GM12892 (cell line): ENCODE data around the gene YBX3. TPM values are rescaled to one million over a fixed set of nuclear protein-coding genes. Genes with fewer than 3 reads are reported as not detected.
"Not testable (repeated sequence)": the region's sequence is repeated elsewhere in the genome, so short reads cannot be mapped to it uniquely, and the experiment has no call there.

ENCODE experiments used
- DNase-seq: peaks from one replicate; pipeline ENCODE4 v3.0.0; 2011; ENCODE audit not compliant: insufficient read length
- FAIRE-seq: peaks from 2 replicates; lab custom pipeline; 2011; peaks lifted over from hg19 to GRCh38; lab: Jason Lieb, UNC
- POLR2A ChIP-seq: IDR thresholded peaks from 2 replicates; pipeline ENCODE4 v1.6.1; 2011; ENCODE audit warnings: low read depth, low read length, control low read depth
- POLR2AphosphoS5 ChIP-seq: IDR thresholded peaks from 2 replicates; pipeline ENCODE4 v1.6.1; 2011; ENCODE audit warnings: low read depth, low read length, control low read depth
- TAF1 ChIP-seq: IDR thresholded peaks from 2 replicates; pipeline ENCODE4 v1.6.1; 2011; ENCODE audit warnings: low read depth, mild to moderate bottlenecking, control low read depth, low read length, borderline replicate concordance
- polyA plus RNA-seq: library from polyadenylated mRNA; unstranded; fragments of >200 nt; gene quantifications from one replicate; pipeline ENCODE4 v1.2.1, GENCODE V29; 2012; ENCODE audit warnings: missing spikeins, inconsistent platforms; ENCODE audit not compliant: missing spikeins

Gene YBX3
- 158 TPM for polyA plus RNA-seq

DNA sequence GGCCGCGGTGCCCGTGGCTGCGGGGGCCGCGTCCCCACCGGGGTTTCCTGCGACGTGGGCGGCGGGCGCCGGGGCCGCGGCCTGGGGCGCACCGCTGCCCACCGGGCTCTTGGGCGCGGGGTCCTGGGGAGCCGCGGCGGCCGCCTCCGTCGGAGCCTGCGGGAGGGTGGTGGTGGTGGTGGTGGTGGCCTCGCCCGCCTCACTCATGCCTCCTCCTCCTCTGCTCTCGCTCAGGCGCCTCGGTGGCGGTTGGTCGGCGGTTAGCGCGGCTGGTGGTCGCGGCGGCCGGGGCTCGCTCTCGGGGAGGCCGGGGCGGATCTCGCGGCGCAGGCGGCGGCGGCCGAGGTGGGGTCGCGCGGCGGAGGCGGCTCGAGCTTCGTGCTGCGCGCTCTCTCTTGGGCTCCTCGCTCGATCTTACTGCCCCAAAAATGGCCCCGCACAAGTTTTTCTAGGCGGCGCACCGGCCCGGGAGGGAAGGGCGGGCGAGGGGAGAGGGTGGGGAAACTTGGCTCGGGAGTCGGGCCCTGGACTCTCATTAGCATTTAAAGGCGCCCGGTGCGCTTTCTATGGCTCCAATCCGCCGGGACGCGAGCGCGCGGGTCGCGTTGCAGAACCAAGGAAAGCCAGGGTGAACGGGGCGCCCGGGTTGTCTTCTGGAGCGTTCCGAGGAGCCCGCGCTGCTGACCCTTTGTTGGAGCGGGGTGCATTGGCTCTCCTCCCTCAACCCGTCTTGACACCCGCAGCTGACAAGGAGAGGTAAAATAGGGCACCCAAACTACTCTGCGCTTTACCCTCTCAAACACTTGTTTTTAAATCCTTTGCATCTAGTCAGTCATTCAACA, at the start of gene YBX3:
Gene YBX3, minus strand, starts transcription at position 419 of the 842 bp plus-strand sequence. Its CDS starts 212 bp downstream, at position 207.
- DNase-seq (peak; percentile 64), FAIRE-seq (no peak)
- TF ChIP-seq POLR2A = no peak
- no peak for TF ChIP-seq POLR2AphosphoS5
- no peak for TF ChIP-seq TAF1

DNA sequence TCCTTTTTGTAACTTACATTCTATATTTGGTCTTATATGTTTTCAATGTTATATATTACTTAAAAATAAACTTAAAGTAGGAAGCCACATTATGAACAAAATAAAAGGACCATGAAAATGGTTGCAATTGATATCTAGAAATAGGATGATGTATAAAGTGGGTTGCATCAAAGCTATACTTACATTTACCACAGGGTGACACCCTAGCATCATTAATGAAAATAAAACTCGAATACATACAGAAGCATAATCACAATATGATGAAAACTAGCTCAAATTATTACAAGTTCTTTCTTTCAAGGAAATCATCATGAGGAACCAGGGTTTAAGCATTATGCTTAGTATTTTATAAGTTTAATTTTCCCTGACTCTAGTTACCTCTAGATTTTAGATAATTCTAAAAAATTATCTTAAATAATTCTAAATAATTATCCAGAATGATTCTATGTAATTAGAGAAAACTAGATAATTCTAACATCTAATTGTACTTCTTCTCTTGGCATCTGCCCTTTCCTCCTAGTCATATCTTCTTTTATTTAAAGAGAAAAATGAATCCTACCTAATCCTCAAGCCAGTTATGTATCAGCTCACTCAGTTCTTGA, 48.1 kb upstream of the YBX3 start:
- TF ChIP-seq POLR2AphosphoS5 (no peak), POLR2A (no peak), TAF1 (no peak)
- FAIRE-seq (no peak), DNase-seq (no peak)

DNA sequence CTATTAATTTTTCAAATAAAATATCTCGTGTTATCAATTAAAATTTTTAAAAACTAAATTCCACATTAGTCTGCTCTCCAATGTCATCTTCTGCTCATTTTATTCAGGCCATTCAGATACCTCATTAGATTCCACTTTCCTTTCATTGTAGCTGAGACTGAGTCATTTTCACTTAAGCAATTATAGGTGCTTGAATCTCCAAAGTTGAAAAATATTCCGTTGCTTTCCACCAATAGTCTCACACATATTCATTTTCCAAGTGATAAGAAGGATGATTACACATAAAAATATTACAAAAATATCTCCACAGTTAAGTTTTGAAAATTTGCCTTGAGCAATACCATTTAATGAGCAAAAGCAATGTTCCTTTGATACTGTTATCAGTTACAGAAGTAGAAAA, 36.5 kb upstream of the YBX3 start:
- FAIRE-seq = no peak
- TF ChIP-seq POLR2A (no peak), POLR2AphosphoS5 (no peak), TAF1 (no peak)
- no peak for DNase-seq

- TF ChIP-seq POLR2AphosphoS5 = no peak
- TF ChIP-seq POLR2A = no peak
- no peak for TF ChIP-seq TAF1
- DNase-seq (no peak), FAIRE-seq (no peak)
These were observed 33.1 kb upstream of the YBX3 start for GRCh38 chr12:10756194-10756593.

GRCh38 chr12:10753059-10753458, 29.9 kb upstream of the YBX3 start:
- TF ChIP-seq POLR2A (no peak), POLR2AphosphoS5 (no peak), TAF1 (no peak)
- DNase-seq (no peak), FAIRE-seq (no peak)

GRCh38 chr12:10750385-10750727, 27.2 kb upstream of the YBX3 start:
- TF ChIP-seq TAF1 (no peak), POLR2AphosphoS5 (no peak), POLR2A (no peak)
- DNase-seq (no peak), FAIRE-seq (no peak)

DNA sequence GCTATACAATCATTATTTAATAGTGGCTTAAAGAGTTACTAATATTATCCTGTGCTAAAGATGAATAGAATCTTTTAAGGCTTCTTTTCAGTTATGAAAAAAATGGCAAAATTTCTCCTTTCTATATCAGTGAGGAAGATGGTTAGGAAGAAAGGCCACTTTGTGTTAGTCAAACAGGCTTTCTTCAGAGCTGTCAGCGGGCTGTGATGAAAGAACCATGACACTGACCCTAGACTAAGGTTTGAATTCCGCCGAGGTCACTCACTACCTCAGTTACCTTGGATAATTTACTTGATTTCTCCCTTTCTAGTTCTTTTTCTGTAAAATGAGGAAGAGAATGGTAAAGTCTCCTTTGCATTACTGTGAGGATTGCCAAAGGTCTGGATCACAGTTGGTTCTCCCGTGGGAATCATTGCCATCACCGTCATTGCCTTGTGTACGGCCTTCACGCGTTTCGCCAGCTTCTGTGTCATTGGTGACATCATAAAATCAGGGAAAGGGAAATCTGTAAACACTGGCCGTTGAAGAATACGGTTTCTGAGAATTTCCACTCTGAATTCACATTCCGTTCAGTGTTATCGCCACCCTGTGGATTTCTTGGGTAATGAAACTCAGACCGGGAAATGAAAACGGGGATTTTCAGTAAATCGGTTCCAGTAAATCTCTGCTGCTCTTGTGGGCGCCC, 26.7 kb upstream of the YBX3 start:
- TF ChIP-seq POLR2A = no peak
- TF ChIP-seq POLR2AphosphoS5 = no peak
- no peak for TF ChIP-seq TAF1
- FAIRE-seq (peak; percentile 95), DNase-seq (peak; percentile 8)

DNA sequence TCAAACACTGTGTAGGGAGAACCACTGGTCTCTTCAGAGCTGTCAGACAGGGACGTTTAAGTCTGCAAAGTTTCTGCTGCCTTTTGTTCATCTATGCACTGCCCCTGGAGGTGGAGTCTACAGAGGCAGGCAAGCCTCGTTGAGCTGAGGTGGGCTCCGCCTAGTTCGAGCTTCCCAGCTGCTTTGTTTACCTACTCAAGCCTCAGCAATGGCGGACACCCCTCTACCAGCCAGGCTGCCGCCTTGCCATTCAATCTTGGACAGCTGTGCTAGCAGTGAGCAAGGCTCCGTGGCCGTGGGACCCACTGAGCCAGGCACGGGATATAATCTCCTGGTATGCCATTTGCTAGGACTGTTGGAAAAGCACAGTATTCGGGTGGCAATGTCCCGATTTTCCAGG, 24.6 kb upstream of the YBX3 start:
- DNase-seq = no peak
- TF ChIP-seq POLR2AphosphoS5 (no peak), POLR2A (no peak), TAF1 (no peak)
- FAIRE-seq = no peak

- FAIRE-seq, DNase-seq: not testable (repeated sequence)
These were observed 20.3 kb upstream of the YBX3 start for GRCh38 chr12:10743420-10743819.

DNA sequence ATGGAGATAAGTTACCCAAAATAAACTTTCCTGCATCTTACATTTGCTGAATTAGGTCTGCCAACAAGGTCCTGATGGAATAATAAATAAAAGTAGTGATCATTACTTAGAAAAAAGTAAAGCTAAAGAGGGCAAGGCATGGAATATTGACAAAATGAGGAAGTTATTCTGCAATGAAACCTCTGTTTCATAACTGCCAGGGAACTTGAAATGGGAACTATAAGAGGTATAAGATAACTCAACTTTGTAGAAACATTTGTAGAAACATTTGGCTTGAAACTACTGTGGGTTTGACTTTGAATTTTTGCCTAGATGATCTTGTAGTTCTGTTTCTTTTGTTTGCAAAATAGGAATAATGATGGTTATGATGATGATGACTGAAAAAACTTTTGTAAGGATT, 18.7 kb upstream of the YBX3 start:
- TF ChIP-seq POLR2A = no peak
- TF ChIP-seq TAF1 = no peak
- no peak for TF ChIP-seq POLR2AphosphoS5
- FAIRE-seq = no peak
- DNase-seq = no peak

- peak; percentile 54 for FAIRE-seq
- DNase-seq = no peak
- TF ChIP-seq POLR2AphosphoS5 (no peak), POLR2A (no peak), TAF1 (no peak)
These were observed 17.1 kb upstream of the YBX3 start for GRCh38 chr12:10740182-10740581.

DNA sequence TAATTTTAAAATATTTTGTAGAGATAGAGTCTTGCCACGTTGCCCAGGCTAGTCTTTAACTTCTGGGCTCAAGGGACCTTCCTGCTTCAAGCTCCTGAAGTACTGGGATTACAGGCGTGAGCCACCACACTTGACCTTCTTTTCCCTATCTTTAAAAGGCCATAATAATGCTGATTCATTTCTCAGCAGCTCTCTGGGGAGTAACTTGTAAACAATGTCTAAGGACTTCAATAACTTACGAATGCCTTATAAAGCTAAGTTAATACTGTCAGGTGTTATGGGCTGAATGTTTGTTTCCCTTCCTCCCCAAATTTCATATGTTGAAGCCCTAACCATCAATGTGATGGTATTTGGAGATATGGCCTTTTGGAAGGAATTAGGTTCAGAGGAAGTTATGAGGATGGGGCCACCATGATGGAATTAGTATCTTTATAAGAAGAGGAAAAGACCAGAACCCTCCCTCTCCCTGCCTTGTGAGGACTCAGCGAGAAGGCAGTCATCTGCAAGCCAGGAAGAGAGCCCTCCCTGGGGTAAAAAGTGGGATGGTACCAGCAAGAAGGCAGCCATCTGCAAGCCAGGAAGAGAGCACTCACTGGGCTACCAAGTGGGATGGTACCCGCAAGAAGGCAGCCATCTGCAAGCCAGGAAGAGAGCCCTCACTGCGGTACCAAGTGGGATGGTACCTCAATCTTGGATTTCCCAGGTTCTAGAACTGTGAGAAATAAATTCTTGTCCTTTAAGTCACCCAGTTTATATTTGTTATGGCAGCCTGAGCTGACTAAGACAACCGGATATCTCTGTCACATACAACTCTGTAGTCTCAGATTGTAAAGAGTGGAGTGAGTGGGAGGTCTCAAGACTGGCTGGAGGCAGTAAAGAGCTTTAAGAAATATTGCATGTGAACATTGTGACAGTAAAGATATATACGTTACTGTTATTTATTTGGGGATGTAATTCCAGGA, 16.3 kb upstream of the YBX3 start:
- DNase-seq = no peak
- no peak for FAIRE-seq
- TF ChIP-seq POLR2A (no peak), POLR2AphosphoS5 (no peak), TAF1 (no peak)
